Cerebellar nuclear complex (tissue), 1 donor: ENCODE measurements around the gene CTR9.
"Not testable (repeated sequence)": the region's sequence is repeated elsewhere in the genome, so short reads cannot be mapped to it uniquely, and the experiment has no call there.

Source experiments
- DNase-seq, 2 experiments: peaks; one replicate each; lab custom pipeline; 2025; lab: John Stamatoyannopoulos, UW

The CTR9 gene

GRCh38 chr11:10822491-10822890, 71.4 kb downstream of the CTR9 start:
- not testable (repeated sequence) for DNase-seq

- no peak for DNase-seq
Measured at GRCh38 chr11:10823152-10823579, 72.1 kb downstream of the CTR9 start.

- DNase-seq: no peak
Measured at GRCh38 chr11:10824888-10825287, 73.8 kb downstream of the CTR9 start.

GRCh38 chr11:10828402-10828801, 77.4 kb downstream of the CTR9 start:
- DNase-seq: no peak

- no peak for DNase-seq
Measured at GRCh38 chr11:10829139-10829538, 78.1 kb downstream of the CTR9 start.
